GM18505 (cell line): ENCODE results near the gene ZBTB4.

Experiments
- ATAC-seq: cut with Tn5 transposase; IDR thresholded peaks from one replicate; pipeline ENCODE4 v1.9.1; 2021; ENCODE audit not compliant: unreplicated experiment
- POLR2A ChIP-seq: IDR thresholded peaks from 4 replicates; pipeline ENCODE4 v1.6.1; 2011; ENCODE audit warnings: borderline replicate concordance; ENCODE audit not compliant: insufficient read depth, insufficient read length; ENCODE audit errors: extremely low read depth

Gene ZBTB4

GRCh38 chr17:7435676-7436555, 43.5 kb downstream of the ZBTB4 start:
- peak; percentile 25 for ATAC-seq
- peak; percentile 58 for TF ChIP-seq POLR2A

GRCh38 chr17:7432296-7432695, 47.1 kb downstream of the ZBTB4 start:
- TF ChIP-seq POLR2A, result no peak
- ATAC-seq, result no peak

GRCh38 chr17:7431231-7431630, 48.2 kb downstream of the ZBTB4 start:
- TF ChIP-seq POLR2A, result no peak
- ATAC-seq, result no peak

GRCh38 chr17:7429722-7430121, 49.7 kb downstream of the ZBTB4 start:
- TF ChIP-seq POLR2A, result no peak
- ATAC-seq, result no peak

- no peak for ATAC-seq
Measured at GRCh38 chr17:7428557-7428956, 50.9 kb downstream of the ZBTB4 start, which contains the start of gene SPEM3. Gene SPEM3 (plus strand): TSS chr17:7428857. CDS start chr17:7428903, 46 bp downstream.

GRCh38 chr17:7427549-7427948, 51.9 kb downstream of the ZBTB4 start:
- TF ChIP-seq POLR2A, result no peak
- no peak for ATAC-seq

More at GRCh38 chr17:7428557-7428956, 50.9 kb downstream of the ZBTB4 start, which contains the start of gene SPEM3:
- no peak for TF ChIP-seq POLR2A

- TF ChIP-seq POLR2A, result no peak
- ATAC-seq, result no peak
Measured at GRCh38 chr17:7426896-7427489, 52.4 kb downstream of the ZBTB4 start.

GRCh38 chr17:7426203-7426863, 53.1 kb downstream of the ZBTB4 start:
- no peak for ATAC-seq
- TF ChIP-seq POLR2A, result no peak

GRCh38 chr17:7425756-7426155, 53.7 kb downstream of the ZBTB4 start:
- ATAC-seq, result no peak
- no peak for TF ChIP-seq POLR2A

- no peak for TF ChIP-seq POLR2A
- no peak for ATAC-seq
Measured at GRCh38 chr17:7425316-7425715, 54.1 kb downstream of the ZBTB4 start, which contains the start of gene SPEM2. Gene SPEM2 (plus strand): TSS chr17:7425616. CDS start chr17:7425689, 73 bp downstream.

- ATAC-seq, result no peak
- TF ChIP-seq POLR2A, result no peak
Measured at GRCh38 chr17:7423679-7424078, 55.8 kb downstream of the ZBTB4 start.

GRCh38 chr17:7421186-7421585, 58.2 kb downstream of the ZBTB4 start:
- no peak for ATAC-seq
- no peak for TF ChIP-seq POLR2A

- ATAC-seq, result no peak
- TF ChIP-seq POLR2A, result no peak
Measured at GRCh38 chr17:7419819-7420610, 59.4 kb downstream of the ZBTB4 start, which contains the start of gene SPEM1. Gene SPEM1 (plus strand): TSS chr17:7420324. CDS start chr17:7420385, 61 bp downstream.

GRCh38 chr17:7418472-7419152, 60.8 kb downstream of the ZBTB4 start:
- no peak for ATAC-seq
- no peak for TF ChIP-seq POLR2A
